SH-SY5Y (cell line): ENCODE data around the gene GSN.

Experiments used
- GATA2 ChIP-seq: IDR thresholded peaks from 2 replicates; pipeline ENCODE4 v1.6.1; 2011; ENCODE audit warnings: mild to moderate bottlenecking, low read depth, low read length
- GATA3 ChIP-seq: IDR thresholded peaks from 2 replicates; pipeline ENCODE4 v1.6.1; 2011; ENCODE audit warnings: low read depth, mild to moderate bottlenecking, low read length, moderate library complexity

GRCh38 chr9:121358751-121359150 is 90.8 kb downstream of the GSN start:
- TF ChIP-seq GATA2 (no peak), GATA3 (no peak)
